ENCODE measurements around the gene DDX56.

DDX56 gene, protein sequence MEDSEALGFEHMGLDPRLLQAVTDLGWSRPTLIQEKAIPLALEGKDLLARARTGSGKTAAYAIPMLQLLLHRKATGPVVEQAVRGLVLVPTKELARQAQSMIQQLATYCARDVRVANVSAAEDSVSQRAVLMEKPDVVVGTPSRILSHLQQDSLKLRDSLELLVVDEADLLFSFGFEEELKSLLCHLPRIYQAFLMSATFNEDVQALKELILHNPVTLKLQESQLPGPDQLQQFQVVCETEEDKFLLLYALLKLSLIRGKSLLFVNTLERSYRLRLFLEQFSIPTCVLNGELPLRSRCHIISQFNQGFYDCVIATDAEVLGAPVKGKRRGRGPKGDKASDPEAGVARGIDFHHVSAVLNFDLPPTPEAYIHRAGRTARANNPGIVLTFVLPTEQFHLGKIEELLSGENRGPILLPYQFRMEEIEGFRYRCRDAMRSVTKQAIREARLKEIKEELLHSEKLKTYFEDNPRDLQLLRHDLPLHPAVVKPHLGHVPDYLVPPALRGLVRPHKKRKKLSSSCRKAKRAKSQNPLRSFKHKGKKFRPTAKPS

DNA sequence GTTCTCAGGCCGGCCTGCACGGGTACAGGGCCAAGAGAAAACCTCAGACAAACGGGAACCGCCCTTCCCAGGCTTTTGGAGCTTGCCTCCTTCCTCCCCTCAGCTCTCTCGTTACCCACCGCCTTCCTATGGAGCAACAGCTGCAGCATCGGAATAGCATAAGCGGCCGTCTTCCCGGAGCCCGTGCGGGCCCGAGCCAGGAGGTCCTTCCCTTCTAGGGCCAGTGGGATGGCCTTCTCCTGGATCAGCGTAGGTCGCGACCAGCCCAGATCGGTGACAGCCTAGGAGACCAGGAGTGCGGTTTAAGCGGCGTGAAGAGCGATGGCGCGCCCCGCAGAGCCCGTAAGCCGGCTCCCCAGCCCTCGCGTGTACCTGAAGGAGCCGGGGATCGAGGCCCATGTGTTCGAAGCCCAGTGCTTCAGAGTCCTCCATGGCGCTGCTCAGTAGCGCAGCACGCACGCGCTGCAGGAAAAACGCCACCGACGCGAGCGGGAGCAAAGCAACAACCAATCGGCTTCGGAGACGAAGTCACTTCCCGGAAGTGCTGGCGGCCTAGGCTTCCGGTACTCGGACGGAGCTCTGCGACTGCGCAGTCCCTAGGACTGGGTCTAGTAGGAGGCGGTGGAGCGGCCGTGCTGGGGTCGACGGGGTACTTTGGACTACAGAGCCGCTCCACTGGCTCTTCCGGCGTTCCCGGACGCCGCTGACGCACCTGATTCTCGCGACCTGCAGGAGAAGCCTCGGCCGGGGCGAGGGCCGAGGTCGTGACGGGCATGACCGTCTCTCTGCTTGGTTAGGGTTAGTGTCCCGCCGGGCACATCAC is at the start of gene DDX56:
Gene DDX56 (minus strand): TSS at position 445 of the 823 bp plus-strand sequence. CDS start 13 bp downstream, at position 432.
- DNase-seq (ENCODE audit: low read depth in 2 of 2), result peak; percentile 87

DNA sequence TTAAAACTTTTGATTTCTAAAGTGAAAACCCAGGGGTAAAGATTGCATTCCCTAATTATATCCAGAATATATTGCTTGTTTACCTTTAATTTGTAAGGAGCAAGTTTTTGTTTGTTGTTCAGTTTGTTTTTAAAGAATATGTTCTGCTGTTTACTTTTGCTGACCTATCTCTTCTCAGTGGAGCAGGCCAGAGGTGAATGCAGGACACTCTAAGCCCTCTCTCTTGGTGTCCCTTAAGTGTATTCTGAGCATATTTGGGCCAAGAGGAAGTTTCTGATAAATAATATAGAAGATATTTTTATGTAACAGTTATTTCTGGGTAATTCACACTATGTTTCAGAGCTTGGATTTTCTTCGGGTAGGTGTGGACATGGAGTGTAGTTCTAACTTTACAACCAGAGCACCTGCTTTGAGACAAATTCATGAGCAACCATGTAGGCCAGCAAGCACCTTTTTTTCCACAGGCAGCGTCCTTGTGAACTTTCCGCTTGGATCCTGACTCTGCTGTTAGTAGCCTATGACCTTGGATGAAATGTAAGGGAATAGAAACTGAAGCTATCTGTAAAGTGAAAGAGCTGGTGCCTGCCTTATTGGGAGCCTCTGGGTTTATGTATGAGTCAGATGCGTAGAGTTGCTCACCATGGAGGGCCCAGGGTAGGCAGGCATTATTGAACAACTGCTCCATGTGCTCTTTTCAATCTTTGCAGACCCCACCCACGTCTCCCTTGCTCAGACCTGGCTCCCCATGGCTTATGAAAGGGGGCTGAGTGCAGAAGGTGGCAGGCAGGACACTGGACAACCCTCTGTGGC is 48.8 kb upstream of the DDX56 start:
- no peak for DNase-seq (ENCODE audit: low read depth in 2 of 2)

DNA sequence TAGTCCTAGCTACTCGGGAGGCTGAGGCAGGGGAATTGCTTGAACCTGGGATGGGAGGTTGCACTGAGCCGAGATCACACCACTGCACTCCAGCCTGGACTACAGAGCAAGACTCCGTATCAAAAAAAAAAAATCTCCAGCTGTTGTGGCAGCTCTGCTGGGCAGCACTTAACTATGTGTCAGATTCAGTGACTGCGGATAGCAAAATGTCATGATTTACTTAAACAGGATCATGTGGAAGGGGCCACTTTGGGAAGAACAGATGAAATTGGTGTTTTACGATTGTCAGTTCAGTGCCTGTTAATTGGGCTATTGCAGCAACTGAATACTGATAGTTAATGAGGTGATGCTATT is 48.0 kb upstream of the DDX56 start:
- DNase-seq (ENCODE audit: low read depth in 2 of 2), result no peak

DNA sequence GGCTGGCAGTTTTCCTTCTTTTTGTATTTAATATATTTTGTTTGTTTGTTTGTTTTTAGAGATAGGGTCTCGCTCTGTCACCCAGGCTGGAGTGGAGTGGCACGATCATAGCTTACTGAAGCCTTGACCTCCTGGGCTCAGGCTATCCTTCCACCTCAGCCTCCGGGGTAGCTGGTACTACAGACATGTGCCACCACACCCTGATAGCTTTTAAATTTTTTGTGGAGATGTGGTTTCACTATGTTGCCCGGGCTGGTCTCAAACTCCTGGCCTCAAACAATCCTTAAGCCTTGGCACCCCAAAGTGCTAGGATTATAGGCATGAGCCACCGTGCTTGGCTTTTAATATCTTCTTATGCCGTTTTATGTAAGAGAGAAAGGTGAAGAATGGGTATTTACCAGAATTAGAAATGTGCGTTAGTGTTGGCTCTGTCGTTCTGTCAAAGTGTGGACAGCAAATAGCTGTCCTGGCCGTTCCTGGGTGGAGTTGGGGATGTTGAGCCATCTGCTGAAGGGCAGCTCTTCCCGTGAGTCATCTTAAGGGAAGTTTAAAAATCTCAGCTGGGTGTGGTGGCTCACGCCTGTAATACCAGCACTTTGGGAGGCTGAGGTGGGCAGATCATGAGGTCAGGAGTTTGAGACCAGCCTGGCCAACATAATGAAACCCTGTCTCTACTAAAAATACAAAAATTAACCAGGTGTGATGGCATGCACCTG is 47.5 kb upstream of the DDX56 start:
- DNase-seq (ENCODE audit: low read depth in 2 of 2), result no peak

DNA sequence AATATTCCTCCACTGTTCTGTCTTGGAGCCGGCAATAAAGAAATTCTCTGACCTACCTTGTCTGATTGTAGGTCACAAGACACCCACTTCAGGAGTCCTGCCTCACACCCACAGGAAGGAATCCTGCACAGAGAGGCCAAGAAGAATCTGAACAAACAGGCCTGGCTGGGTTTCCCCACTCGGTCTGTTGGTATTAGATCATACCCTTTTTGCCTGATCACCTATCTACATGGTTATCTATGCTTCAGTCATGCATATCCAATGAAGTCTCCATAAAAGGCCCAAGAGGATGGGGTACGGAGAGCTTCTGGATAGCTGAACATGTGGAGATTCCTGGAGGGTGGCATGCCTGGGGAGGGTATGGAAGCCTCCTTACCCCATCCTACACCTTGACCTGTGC is 45.0 kb upstream of the DDX56 start:
- DNase-seq (ENCODE audit: low read depth in 2 of 2), result no peak

DNA sequence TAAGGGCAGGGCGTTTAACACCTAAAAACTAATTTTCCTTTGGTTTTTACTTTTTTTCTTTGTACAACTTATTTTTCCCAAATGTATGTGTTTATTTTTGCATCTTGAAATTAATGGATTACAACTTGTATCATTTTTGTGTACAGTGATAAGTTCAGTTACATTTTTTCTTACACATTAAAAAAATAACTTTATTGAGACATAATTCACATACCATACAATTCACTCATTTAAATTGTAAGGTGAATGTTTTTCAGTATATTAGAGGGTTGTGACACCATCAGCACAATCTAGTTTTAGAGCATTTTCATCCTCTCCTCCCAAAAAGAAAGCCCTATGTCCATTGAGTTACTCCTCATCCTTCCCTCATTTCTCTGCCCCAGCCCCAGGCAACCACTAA is 44.3 kb upstream of the DDX56 start:
- no peak for DNase-seq (ENCODE audit: low read depth in 2 of 2)

DNA sequence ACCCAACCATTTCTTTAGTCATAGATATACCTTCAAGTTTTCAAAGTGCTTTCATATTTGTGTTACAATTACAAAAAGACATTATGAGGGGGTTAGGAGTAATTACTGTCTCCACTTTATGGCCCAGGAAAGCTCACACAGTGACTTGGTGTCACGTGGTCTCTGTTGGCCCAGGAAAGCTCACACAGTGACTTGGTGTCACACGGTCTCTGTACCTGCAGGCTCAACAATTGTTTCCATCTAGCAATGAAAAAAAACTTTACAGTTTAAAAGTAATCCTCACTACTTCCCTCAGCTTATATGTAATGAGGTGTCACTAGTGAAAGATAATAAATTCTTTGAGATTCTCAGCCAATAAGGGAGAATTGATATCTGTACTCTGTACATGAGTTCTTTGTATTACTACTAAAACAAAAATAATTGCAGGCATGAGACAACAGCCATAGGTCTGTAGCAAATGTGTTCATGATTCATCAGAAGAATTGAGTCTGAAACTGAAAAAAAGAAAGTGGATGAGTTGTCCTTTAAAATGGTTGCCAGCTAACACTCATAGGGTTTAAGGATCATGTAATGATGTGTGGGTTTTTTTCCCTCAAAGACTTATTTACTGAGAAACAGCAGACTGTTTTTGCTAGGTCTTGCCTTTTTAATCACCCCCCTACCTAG is 43.6 kb upstream of the DDX56 start:
- no peak for DNase-seq (ENCODE audit: low read depth in 2 of 2)

DNA sequence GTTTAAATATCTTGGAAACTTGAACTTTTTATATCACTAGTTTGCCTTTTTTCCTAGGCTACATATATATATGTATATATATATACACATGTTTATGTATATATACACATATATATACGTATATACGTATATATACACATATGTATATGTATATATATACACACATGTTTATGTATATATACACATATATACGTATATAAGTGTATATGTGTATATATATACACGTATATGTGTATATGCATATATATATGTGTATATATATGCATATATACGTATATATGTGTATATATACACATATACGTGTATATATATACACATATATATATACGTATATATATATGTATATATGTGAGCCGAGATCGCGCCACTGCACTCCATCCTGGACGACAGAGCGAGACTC is 42.8 kb upstream of the DDX56 start:
- no peak for DNase-seq (ENCODE audit: low read depth in 2 of 2)

DNA sequence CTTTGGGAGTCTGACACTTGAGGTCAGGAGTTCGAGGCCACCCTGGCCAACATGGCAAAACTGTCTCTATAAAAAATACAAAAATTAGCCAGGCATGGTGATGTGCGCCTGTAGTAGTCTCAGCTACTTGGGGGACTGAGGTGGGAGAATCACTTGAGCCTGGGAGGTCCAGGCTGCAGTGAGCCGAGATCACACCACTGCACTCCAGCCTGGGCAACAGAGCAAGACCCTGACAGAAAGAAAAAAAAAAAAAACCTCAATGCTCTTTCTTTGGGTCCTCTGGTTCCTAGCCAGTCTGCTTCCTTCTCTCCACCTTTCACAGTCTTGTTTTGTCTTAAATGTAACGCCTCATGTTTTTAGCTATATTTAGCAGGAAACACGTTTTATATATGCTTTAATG is 42.1 kb upstream of the DDX56 start:
- DNase-seq (ENCODE audit: low read depth in 2 of 2), result no peak

DNA sequence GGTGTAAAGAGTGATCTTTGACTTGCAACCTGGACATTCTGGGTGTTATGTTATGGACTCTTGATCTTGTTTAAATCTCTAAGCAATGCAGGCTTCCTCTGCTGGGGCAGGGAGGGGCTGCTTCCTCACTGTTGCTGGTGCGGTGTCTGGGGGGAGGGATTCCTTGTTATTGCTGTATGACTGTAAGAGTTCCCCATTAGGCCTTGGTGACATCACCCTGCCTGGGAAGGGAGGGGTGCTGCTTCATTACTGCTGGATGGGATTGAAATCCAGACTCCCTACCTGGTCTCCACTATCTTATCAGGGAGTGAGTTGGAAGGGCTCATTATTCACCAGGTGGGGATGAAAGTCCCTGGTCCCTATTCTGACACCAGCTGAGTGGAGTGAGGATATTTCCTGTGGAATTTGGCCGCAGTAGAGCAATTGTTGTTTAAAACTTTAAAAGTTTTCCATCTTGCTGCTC is 41.5 kb upstream of the DDX56 start:
- DNase-seq (ENCODE audit: low read depth in 2 of 2), result no peak

DNA sequence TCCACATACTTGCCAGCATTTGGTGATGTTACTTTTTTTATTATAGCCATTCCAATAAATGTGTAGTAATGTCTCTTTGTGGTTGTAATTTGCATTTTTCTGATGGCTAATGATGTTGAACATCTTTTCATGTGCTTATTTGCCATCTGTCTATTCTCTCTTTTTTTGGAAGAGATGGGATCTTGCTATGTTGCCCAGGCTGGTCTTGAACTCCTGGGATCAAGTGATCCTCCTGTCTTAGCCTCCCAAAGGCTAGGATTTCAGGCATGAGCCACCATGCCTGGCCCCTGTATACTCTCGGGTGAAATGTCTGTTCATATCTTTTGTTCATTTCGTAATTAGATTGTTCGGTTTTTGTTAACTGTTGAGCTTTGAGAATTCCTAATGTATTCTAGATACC is 36.1 kb upstream of the DDX56 start:
- no peak for DNase-seq (ENCODE audit: low read depth in 2 of 2)

DNA sequence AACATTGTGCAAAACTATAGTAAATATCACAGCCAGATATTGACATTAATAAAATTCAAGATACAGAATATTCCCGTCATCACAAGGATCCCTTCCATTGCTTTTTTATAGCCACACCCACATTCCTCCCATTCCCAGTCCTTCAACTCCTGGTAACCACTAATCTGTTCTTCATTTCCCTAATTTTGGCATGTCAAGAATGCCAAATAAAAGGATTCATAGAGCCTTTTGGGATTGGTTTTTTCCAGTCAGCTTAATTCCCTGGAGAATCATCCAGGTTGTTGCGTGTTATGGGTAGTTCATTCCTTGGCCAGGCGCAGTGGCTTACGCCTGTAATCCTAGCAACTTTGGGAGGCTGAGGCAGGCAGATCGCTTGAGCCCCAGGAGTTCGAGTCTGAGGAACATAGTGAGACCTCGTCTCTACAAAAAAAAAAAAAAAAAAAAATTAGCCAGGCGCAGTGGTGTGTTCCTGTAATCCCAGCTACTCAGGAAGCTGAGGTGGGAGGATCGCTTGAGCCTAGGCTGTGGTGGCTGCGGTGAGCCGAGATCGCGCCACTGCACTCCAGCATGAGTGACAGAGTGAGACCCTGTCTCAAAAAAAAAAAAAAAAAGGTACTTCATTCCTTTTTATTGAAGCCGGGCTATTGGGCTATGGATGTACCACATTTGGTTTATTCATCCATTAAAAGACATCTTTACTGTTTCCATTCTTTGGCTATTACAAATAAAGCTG is 35.4 kb upstream of the DDX56 start:
- DNase-seq (ENCODE audit: low read depth in 2 of 2), result no peak

DNA sequence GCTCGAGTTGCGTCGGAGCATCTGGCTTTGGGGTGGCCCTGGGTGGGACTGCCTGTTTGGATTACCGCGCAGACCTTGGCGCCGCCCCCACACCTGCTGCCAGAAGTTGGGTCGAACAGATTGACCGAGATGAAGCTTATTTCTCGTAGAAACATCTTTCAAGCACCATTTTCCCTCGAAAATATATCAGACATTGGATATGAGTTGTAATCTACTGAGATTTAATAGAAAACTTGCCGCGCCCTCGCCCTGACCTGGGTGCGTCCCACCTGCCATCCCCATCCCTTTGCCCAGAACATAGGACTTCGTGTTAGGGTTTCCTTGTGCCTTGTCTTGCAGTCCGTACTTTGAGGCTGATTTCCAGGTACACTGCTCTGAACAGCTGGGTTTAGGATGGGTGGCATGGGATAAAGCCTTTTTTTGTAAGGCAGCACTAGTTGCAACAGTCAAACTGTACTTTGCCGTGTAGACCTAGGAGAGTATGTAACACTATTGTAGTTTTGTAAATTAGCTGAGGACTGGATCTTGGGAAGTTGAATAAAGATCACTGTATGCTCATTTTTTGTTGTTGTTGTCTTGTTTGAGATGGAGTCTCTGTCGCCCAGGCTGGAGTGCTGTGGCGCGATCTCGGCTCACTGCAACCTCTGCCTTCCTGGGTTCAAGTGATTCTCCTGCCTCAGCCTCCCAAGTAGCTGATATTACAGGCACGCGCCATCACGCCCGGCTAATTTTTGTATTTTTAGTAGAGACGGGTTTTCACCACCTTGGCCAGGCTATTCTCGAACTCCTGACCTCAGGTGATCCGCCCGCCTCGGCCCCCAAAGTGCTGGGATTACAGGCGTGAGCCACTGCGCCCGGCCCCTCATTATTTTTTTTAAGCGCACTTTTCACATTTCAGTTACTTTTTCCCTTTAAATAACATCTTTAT is 33.7 kb upstream of the DDX56 start:
- no peak for DNase-seq (ENCODE audit: low read depth in 2 of 2)

DNA sequence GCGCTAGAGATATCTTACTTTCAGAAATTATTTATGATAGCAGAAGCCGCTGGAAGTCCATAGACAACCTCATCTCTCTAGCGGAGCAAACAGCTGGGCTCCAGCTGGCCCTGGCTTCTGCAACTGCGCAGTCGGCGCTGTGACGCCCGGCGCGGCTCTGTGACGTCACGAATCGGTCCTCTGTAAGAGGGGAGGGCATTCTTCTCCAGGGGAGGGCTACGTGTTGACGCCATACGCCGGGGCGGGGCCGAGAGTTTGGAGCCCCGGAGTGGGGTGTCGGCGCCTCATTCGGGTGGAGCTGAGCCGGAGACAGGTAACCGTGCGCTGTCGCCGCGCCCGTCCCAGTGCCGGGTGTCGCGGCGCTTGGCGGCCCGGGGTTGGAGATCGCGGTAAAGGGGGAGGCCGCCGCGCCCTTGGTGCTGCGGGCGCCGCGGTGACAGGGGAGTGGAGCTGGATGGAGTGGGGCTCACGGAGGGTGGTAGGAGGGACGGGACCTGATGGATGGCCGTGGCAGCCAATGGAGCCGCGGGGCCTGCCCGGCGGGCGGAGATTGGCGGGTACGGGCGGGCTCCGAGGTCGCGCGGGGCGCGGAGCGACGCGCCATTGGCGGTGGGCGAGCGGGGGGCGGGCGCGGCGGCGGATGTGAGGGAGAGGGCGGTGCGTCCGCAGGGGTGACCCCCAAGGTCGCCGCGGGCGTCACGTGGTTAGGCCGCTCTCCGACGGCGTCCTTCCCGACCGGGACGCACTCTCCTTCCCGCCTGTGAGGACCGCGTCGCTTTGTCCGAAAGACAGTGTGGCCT is 32.8 kb upstream of the DDX56 start, which contains the start of gene OGDH:
Gene OGDH (plus strand): TSS at position 287 of the 800 bp plus-strand sequence. CDS start 17,717 bp downstream, outside the sequence.
- DNase-seq (ENCODE audit: low read depth in 2 of 2), result peak; percentile 99

DNA sequence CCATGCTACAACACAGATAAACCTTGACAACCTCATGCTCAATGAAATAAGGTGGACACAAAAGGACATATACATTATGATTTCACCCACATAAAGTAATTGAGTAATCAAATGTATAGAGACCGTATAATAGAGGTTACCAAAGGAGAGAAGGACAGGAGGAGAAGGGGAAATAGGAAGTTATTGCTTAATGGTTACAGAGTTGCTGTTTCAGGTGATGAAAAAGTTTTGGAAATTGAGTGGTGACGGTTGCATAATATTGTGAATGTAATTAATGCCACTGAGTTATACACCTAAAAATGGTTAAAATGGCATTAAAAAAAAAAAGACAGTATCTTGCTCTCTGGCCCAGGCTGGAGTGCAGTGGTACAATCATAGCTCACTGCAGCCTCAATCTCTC is 31.2 kb upstream of the DDX56 start:
- no peak for DNase-seq (ENCODE audit: low read depth in 2 of 2)

DNA sequence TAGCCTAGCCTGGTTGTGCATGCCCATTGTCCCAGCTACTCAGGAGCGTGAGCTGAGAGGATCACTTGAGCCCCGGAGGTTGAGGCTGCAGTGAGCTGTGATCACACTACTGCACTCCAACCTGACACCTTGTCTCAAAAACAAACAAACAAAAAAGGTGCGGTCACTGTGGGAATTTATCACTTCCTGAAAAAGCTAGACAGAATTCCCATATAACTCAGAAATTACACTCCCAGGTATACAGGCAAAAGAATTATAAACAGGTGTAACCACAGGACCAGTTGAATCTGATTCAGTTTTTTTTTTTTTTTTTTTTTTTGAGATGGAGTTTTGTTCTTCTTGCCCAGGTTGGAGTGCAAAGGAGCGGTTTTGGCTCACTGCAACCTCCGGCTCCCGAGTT is 29.5 kb upstream of the DDX56 start:
- no peak for DNase-seq (ENCODE audit: low read depth in 2 of 2)

DNA sequence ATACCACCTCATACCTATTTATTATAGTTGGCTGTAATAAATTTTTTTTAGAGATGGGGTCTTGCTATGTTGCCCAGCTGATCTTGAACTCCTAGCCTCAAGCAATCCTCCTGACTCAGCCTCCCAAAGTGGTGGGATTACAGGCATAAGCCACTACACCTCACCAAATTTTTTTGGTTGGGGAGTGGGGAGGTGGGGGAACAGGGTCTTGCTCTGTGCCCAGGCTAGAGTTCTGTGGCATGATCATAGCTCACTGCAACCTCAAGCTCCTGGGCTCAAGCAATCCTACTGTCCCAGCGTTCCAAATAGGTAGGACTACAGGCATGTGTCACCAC is 28.8 kb upstream of the DDX56 start:
- DNase-seq (ENCODE audit: low read depth in 2 of 2), result no peak

DNA sequence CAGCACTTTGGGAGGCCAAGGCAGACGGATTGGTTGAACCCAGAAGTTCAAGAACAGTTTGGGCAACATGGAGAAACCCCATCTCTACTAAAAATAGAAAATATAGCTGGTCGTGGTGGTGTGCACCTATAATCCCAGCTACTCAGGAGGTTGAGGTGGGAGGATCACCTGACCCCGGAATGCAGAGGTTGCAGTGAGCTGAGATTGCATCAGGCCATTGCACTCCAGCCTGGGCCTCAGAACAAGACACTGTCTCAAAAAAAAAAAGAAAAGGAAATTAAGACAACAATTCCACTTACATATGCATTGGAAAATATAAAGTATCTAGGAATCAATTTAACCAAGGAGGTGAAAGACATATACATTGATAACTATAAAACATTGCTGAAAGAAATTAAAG is 25.5 kb upstream of the DDX56 start:
- DNase-seq (ENCODE audit: low read depth in 2 of 2), result no peak
